Astrocyte of the spinal cord (primary cell): ENCODE data around the gene ZNF277.

Experiments
- DNase-seq: peaks from one replicate; pipeline ENCODE4 v3.0.0; 2011; ENCODE audit warnings: low read depth, low spot score
- H3K4me3 ChIP-seq: 2 replicates; pipeline ENCODE4 v1.5.1; 2011; ENCODE audit warnings: low read depth, mild to moderate bottlenecking, low read length, moderate library complexity
- CTCF ChIP-seq: IDR thresholded peaks from 2 replicates; pipeline ENCODE4 v1.5.1; 2012; ENCODE audit warnings: low read depth, mild to moderate bottlenecking, low read length, inconsistent platforms
- in situ Hi-C: cut with HindIII; loops from 2 replicates; pipeline ENCODE4 v1.10.0; 2017; ENCODE audit warnings: low sequenced_read_pairs

The ZNF277 gene

DNA sequence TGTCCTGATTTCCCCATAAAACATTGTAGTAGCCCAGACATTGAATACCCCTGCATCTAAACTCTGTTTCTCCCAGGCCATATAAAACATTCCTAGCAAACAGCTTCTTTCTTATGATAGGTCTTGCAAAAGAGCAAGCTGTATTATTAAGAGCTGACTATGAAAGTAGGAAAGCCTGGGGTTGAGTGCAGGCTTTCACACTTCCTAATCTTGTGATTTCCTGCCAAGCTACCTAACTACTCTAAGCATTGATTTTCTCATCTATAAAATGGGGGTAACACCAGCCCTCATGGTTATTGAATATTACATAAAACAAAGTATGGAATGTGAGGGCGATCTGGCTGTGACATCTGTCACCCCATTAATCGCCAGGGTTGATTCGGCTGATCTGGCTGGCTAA lies 81.8 kb downstream of the ZNF277 start:
- DNase-seq, result no peak
- TF ChIP-seq CTCF, result no peak
- in situ Hi-C loops, result no loop called here
- H3K4me3 ChIP-seq, result no peak overlapping the region

- peak; percentile 37 for DNase-seq
- in situ Hi-C loops, result no loop called here
- no peak for TF ChIP-seq CTCF
- no peak overlapping the region for H3K4me3 ChIP-seq
Observed at GRCh38 chr7:112290065-112290464, 83.6 kb downstream of the ZNF277 start.

- no peak overlapping the region for H3K4me3 ChIP-seq
- in situ Hi-C loops, result no loop called here
- no peak for DNase-seq
- no peak for TF ChIP-seq CTCF
Observed at GRCh38 chr7:112292162-112292561, 85.7 kb downstream of the ZNF277 start.

DNA sequence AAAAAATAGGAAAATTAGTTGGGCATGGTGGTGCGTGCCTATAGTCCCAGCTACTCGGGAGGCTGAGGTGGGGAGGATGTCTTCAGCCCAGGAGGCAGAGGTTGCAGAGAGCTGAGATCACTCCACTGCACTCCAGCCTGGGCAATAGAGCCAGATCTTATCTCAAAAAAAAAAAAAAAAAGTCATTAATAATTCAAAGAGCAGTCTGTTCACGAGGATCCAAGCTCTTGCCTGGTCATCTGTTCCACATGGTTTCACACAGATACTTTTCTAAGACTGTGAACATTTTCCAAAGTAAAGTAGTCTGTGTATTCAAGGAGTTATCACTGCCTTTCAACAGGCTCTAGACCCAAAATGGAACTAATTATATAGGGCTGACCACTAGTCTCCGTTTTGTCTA lies 86.9 kb downstream of the ZNF277 start:
- in situ Hi-C loops, result no loop called here
- no peak overlapping the region for H3K4me3 ChIP-seq
- no peak for DNase-seq
- TF ChIP-seq CTCF, result no peak

DNA sequence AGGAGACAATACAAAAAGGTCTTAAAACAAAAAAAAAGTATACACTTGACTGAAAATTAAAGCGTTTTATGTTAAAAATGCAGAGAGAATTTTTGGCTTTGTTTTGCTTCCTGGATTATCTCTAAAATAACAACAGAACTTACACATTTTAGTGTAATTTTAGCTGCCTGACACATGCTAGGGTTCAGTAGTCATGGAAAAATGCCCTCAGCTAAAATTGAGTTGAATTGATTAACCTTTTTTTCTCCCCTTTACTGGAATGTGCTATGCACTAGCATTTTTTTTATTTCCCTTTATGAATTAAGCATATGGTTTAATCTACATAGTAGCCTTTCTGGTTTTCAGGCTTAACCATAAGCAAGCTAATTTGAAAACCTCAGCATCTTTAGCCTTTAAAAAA lies 89.9 kb downstream of the ZNF277 start:
- no peak overlapping the region for H3K4me3 ChIP-seq
- in situ Hi-C loops, result no loop called here
- peak; percentile 10 for DNase-seq
- no peak for TF ChIP-seq CTCF

GRCh38 chr7:112297681-112298080 lies 91.2 kb downstream of the ZNF277 start:
- in situ Hi-C loops, result no loop called here
- H3K4me3 ChIP-seq, result no peak overlapping the region
- TF ChIP-seq CTCF, result no peak
- DNase-seq, result no peak

DNA sequence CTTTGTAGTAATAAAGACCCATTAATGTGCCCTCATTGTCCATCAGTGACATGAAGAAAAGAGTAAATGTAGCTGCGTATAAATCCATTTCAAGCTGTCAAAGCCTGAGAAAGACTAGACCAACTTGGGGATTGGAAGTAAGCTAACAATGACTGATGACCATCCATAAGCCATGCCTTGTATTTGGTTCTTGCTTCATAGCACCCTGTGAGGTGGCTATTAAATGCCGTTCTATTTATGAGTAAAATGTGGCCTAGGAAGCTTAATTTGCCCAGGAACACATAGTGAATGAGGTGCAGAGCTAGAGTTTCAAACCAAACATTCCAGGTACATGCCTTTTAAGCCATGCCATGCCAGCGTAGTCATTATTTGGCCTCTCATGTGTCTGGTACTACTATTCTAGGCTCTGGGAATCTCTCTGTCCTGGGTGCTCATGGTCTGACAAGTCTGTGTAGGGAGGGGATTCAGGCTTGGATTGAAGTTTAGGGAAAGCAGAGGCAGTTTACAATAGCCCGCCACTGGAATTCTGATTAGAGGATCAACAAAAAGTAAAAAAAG lies 92.1 kb downstream of the ZNF277 start:
- no peak for TF ChIP-seq CTCF
- no peak overlapping the region for H3K4me3 ChIP-seq
- in situ Hi-C loops, result no loop called here

More for the DNA sequence above, 92.1 kb downstream of the ZNF277 start:
- no peak for DNase-seq
